ENCODE data around the gene TRANK1. TPM values are rescaled to one million over a fixed set of nuclear protein-coding genes. Genes with fewer than 3 reads are reported as not detected.

The TRANK1 gene
- total and polyA plus RNA-seq, 2 of the 8 experiments (the other 6 are each of a cell fraction or from before 2014, with no cell fraction given) = 2.9 to 8.8 TPM

DNA sequence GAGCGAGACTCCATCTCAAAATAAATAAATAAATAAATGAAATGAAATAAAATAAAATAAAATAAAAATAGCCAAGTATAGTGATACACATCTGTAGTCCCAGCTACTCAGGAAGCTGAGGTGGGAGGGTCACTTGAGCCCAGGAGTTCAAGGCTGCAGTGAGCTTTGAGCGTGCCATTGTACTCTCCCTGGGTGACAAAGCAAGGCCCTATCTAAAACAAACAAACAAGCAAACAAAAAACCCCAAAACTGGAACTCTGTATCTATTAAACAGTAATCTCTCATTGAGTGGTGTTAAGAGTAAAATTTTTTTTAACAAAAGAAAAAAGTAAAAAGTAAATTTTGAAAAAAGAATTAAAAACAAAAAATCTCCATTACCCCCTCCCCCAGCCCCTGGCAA is 27.3 kb upstream of the TRANK1 start:
- H4K8ac ChIP-seq (ENCODE audit: extremely low read depth, insufficient read depth, low read length) = no peak overlapping the region
- no peak overlapping the region for H2AK5ac ChIP-seq (ENCODE audit: low read depth, low read length)
- ChIA-PET POLR2A (ENCODE audit: partially characterized antibody) (interaction anchor here (1.4 kb wide), 1 partner anchor 9 kb away, joined by 4 read pairs; no protein-coding TSS in a partner anchor), CTCF (ENCODE audit: partially characterized antibody) (interaction anchor here (0.6 to 2.2 kb wide), 3 partner anchors 50 to 89 kb away, joined by 3 to 4 read pairs (median 3); no protein-coding TSS in a partner anchor)
- H3K9me3 ChIP-seq (ENCODE audit: insufficient read depth in 2 of 2, low read depth in 1 of 2, low read length in 1 of 2) = no peaks in the 10 kb centered on the region; a peak in 1 of 4 replicates
- H2BK12ac ChIP-seq (ENCODE audit: low read depth, low read length) = no peak overlapping the region
- H3K36me3 ChIP-seq (ENCODE audit: control insufficient read depth in 2 of 4, insufficient read depth in 4 of 4, low read length in 3 of 4) = no peaks in the 10 kb centered on the region
- H2BK20ac ChIP-seq (ENCODE audit: low read length) = no peak overlapping the region
- H3K4me3 ChIP-seq (ENCODE audit: extremely low read depth in 1 of 4, insufficient read depth in 2 of 4, low read depth in 3 of 4, low read length in 4 of 4) = no peak overlapping the region
- no peak for FAIRE-seq
- no peaks in the 10 kb centered on the region for H3K79me1 ChIP-seq (ENCODE audit: low read depth, low read length)
- no peak for DNase-seq (ENCODE audit: low read depth in 1 of 2, low spot score in 2 of 2)
- no peaks in the 10 kb centered on the region for H3K23me2 ChIP-seq (ENCODE audit: low read depth, low read length)
- no peak overlapping the region for H3K27ac ChIP-seq (ENCODE audit: low read depth, low read length)
- peaks cover 0 to 5% (median 5%) of the 10 kb centered on the region in 4 experiments; a peak in 3 of 7 replicates for H3K4me1 ChIP-seq (replicated peaks in 1 of 4; ENCODE audit: control insufficient read depth in 3 of 4, insufficient read depth in 4 of 4, low read length in 3 of 4)
- 91% methylated on average over 2 of the region's 2 CpGs; no CpG with 5 or more reads in 1 of the 2 experiments for WGBS, 2 experiments (ENCODE audit: extremely low coverage in 1 of 2, insufficient coverage in 1 of 2, insufficient read length in 1 of 2, insufficient replicate concordance in 2 of 2, low coverage in 1 of 2, low lambda C conversion rate in 2 of 2, missing lambda C conversion rate in 1 of 2)
- no peak overlapping the region for H3K4ac ChIP-seq (replicated peaks; ENCODE audit: insufficient read length, low read depth, low read length)
- H3K4me2 ChIP-seq (ENCODE audit: insufficient read depth in 1 of 2, low read depth in 2 of 2, low read length in 2 of 2) = no peak overlapping the region
- H2BK15ac ChIP-seq (ENCODE audit: low read length) = no peak overlapping the region
- H2AFZ ChIP-seq (ENCODE audit: low read length) = no peak overlapping the region
- H3K56ac ChIP-seq (replicated peaks; ENCODE audit: insufficient read length, low read depth, low read length) = no peak overlapping the region
- no peak overlapping the region for H3K14ac ChIP-seq (ENCODE audit: insufficient read length)
- H4K5ac ChIP-seq (ENCODE audit: insufficient read length, low read depth, low read length) = no peak overlapping the region
- H4K20me1 ChIP-seq (replicated peaks in 1 of 2; ENCODE audit: control insufficient read depth in 1 of 2, insufficient read depth in 2 of 2, low read length in 2 of 2) = no peaks in the 10 kb centered on the region
- H3K23ac ChIP-seq (ENCODE audit: insufficient read length) = no peak overlapping the region
- no peaks in the 10 kb centered on the region for H3K79me2 ChIP-seq (ENCODE audit: control insufficient read depth in 1 of 2, insufficient read depth in 2 of 2, low read length in 2 of 2)
- no peak overlapping the region for H2BK5ac ChIP-seq (ENCODE audit: low read depth, low read length)
- no peak overlapping the region for H3K9ac ChIP-seq (replicated peaks in 1 of 4; ENCODE audit: extremely low read depth in 1 of 4, low read depth in 3 of 4, low read length in 3 of 4)
- no peaks in the 10 kb centered on the region for H3K27me3 ChIP-seq (replicated peaks in 1 of 4; ENCODE audit: control insufficient read depth in 3 of 4, extremely low read depth in 1 of 4, insufficient read depth in 3 of 4, low read length in 3 of 4)
- H3K18ac ChIP-seq (ENCODE audit: extremely low read depth, low read length) = no peak overlapping the region
- no peak overlapping the region for H4K91ac ChIP-seq (replicated peaks; ENCODE audit: insufficient read length, low read length)
- no peak overlapping the region for H2BK120ac ChIP-seq (replicated peaks; ENCODE audit: low read depth, low read length)
- TF ChIP-seq SUZ12 (IDR thresholded peaks at IDR 0.05; ENCODE audit: low read length) (no peak), SIX5 (IDR thresholded peaks at IDR 0.05; ENCODE audit: low read depth, low read length) (no peak), POLR2A (IDR thresholded peaks at IDR 0.05; ENCODE audit: control extremely low read depth in 1 of 2, low read depth in 2 of 2, low read length in 2 of 2) (no peak), JUND (IDR thresholded peaks at IDR 0.05; ENCODE audit: low read length) (no peak), TEAD4 (IDR thresholded peaks at IDR 0.05; ENCODE audit: low read depth, low read length) (no peak), GTF2F1 (IDR thresholded peaks at IDR 0.05; ENCODE audit: borderline replicate concordance, low read depth, low read length) (no peak), CEBPB (IDR thresholded peaks at IDR 0.05; ENCODE audit: low read depth, low read length) (no peak), CHD1 (IDR thresholded peaks at IDR 0.05; ENCODE audit: low read depth, low read length) (no peak), SP4 (IDR thresholded peaks at IDR 0.05; ENCODE audit: low read length) (no peak), RAD21 (IDR thresholded peaks at IDR 0.05 in 1 of 2, conservative IDR thresholded peaks at IDR 0.05 in 1 of 2; ENCODE audit: low read depth in 2 of 2, low read length in 2 of 2) (no peak), SP1 (IDR thresholded peaks at IDR 0.05; ENCODE audit: low read depth, low read length) (no peak), CBX5 (IDR thresholded peaks at IDR 0.05; ENCODE audit: low read depth, low read length) (no peak), CTBP2 (IDR thresholded peaks at IDR 0.05; ENCODE audit: borderline replicate concordance, insufficient read depth, insufficient read length, low read length) (no peak), EP300 (IDR thresholded peaks at IDR 0.05; ENCODE audit: borderline replicate concordance in 1 of 2, low read depth in 2 of 2, low read length in 2 of 2) (no peak), JUN (IDR thresholded peaks at IDR 0.05; ENCODE audit: low read depth, low read length) (no peak), CBX8 (IDR thresholded peaks at IDR 0.05; ENCODE audit: borderline replicate concordance, low read depth, low read length) (no peak)

Data from H1 (cell line).